ENCODE results near the gene COMP.
"Not testable (repeated sequence)": the region's sequence is repeated elsewhere in the genome, so short reads cannot be mapped to it uniquely, and the experiment has no call there.

The COMP gene

DNA sequence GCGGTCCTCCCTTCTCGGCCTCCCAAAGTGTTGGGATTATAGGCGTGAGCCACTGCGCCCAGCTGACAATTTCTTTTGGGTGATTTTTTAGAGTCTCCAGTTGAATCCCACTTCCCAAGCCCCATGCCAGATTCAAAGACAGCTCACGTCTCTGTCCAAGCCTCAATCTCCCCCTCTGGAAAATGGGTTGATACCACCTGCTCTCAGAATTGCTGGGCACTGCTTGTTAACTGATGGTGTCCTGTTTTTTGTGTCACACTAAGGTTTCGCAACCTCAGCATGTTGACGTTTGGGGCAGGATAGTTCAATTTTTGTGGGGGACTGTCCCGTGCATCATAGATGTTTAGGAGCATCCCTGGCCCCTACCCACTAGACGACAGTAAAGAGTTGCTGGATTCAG is 26.5 kb upstream of the COMP start:
- no peaks in the 10 kb centered on the region for H3K27me3 ChIP-seq (ENCODE audit: control insufficient read depth, insufficient read depth, low read length)
- no peaks in the 10 kb centered on the region for H3K9me3 ChIP-seq (ENCODE audit: control insufficient read depth, low read length)
- H3K4me1 ChIP-seq (ENCODE audit: control insufficient read depth, insufficient read depth, low read length), result no peaks in the 10 kb centered on the region

GRCh38 chr19:18816645-18817044 is 25.5 kb upstream of the COMP start:
- not testable (repeated sequence) for H3K9ac ChIP-seq (ENCODE audit: low read length); H3K4me1 ChIP-seq (ENCODE audit: control insufficient read depth, insufficient read depth, low read length); H3K36me3 ChIP-seq (ENCODE audit: control insufficient read depth, insufficient read depth, low read length); H3K9me3 ChIP-seq (ENCODE audit: control insufficient read depth, low read length); H3K27me3 ChIP-seq (ENCODE audit: control insufficient read depth, insufficient read depth, low read length); H3K4me3 ChIP-seq (ENCODE audit: low read length)

More for the DNA sequence above, 26.5 kb upstream of the COMP start:
- Histone ChIP-seq H3K9ac (ENCODE audit: low read length) (no peak overlapping the region), H3K4me3 (ENCODE audit: low read length) (no peak overlapping the region), H3K36me3 (ENCODE audit: control insufficient read depth, insufficient read depth, low read length) (no peaks in the 10 kb centered on the region)

- Histone ChIP-seq H3K9ac (ENCODE audit: low read length) (no peak overlapping the region), H3K4me3 (ENCODE audit: low read length) (no peak overlapping the region), H3K9me3 (ENCODE audit: control insufficient read depth, low read length) (no peaks in the 10 kb centered on the region), H3K36me3 (ENCODE audit: control insufficient read depth, insufficient read depth, low read length) (no peaks in the 10 kb centered on the region), H3K4me1 (ENCODE audit: control insufficient read depth, insufficient read depth, low read length) (no peaks in the 10 kb centered on the region), H3K27me3 (ENCODE audit: control insufficient read depth, insufficient read depth, low read length) (no peaks in the 10 kb centered on the region)
Observed at GRCh38 chr19:18815673-18816072, 24.6 kb upstream of the COMP start.

DNA sequence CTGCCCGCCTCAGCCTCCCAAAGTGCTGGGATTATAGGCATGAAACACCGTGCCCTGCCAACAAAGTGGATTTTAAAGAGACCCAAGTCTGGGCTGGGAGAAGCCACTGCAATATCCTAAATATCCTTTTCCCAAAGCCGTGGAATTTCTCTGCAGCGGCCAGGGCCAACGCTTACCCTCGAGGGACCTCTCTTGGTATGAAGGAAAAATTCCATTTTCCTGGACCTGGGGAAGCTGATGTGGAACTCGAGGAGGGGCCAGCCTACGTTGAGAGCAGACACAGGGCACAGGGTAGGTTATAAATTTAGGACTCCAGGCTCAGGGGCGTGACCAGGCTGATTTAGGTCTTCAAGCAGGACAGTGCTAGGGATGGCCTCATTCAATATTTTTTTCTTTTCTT is 23.0 kb upstream of the COMP start:
- H3K9me3 ChIP-seq (ENCODE audit: control insufficient read depth, low read length), result no peaks in the 10 kb centered on the region

DNA sequence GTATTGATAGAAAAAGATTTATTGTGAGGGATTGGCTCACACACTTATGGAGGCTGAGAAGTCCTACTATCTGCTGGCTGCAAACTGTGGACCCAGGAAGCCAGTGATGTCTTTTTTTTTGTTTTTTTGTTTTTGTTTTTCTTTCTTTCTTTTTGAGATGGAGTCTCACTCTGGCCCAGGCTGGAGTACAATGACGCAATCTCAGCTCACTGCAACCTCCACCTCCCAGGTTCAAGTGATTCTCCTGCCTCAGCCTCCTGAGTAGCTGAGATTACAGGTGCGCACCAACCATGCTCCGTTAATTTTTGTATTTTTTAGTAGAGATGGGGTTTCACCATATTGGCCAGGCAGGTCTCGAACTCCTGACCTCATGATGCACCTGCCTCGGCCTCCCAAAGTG is 20.5 kb upstream of the COMP start:
- H3K27me3 ChIP-seq (ENCODE audit: control insufficient read depth, insufficient read depth, low read length); H3K9me3 ChIP-seq (ENCODE audit: control insufficient read depth, low read length); H3K9ac ChIP-seq (ENCODE audit: low read length); H3K4me1 ChIP-seq (ENCODE audit: control insufficient read depth, insufficient read depth, low read length); H3K36me3 ChIP-seq (ENCODE audit: control insufficient read depth, insufficient read depth, low read length); H3K4me3 ChIP-seq (ENCODE audit: low read length): not testable (repeated sequence)

More for the DNA sequence above, 23.0 kb upstream of the COMP start:
- no peaks in the 10 kb centered on the region for H3K27me3 ChIP-seq (ENCODE audit: control insufficient read depth, insufficient read depth, low read length)
- H3K9ac ChIP-seq (ENCODE audit: low read length), result no peak overlapping the region
- no peak overlapping the region for H3K4me3 ChIP-seq (ENCODE audit: low read length)
- no peaks in the 10 kb centered on the region for H3K4me1 ChIP-seq (ENCODE audit: control insufficient read depth, insufficient read depth, low read length)
- no peaks in the 10 kb centered on the region for H3K36me3 ChIP-seq (ENCODE audit: control insufficient read depth, insufficient read depth, low read length)

GRCh38 chr19:18809149-18809868 is 18.2 kb upstream of the COMP start:
- Histone ChIP-seq H3K27me3 (ENCODE audit: control insufficient read depth, insufficient read depth, low read length) (no peaks in the 10 kb centered on the region), H3K9ac (ENCODE audit: low read length) (no peak overlapping the region), H3K9me3 (ENCODE audit: control insufficient read depth, low read length) (no peaks in the 10 kb centered on the region), H3K4me3 (ENCODE audit: low read length) (no peak overlapping the region), H3K4me1 (ENCODE audit: control insufficient read depth, insufficient read depth, low read length) (no peaks in the 10 kb centered on the region), H3K36me3 (ENCODE audit: control insufficient read depth, insufficient read depth, low read length) (no peaks in the 10 kb centered on the region)

DNA sequence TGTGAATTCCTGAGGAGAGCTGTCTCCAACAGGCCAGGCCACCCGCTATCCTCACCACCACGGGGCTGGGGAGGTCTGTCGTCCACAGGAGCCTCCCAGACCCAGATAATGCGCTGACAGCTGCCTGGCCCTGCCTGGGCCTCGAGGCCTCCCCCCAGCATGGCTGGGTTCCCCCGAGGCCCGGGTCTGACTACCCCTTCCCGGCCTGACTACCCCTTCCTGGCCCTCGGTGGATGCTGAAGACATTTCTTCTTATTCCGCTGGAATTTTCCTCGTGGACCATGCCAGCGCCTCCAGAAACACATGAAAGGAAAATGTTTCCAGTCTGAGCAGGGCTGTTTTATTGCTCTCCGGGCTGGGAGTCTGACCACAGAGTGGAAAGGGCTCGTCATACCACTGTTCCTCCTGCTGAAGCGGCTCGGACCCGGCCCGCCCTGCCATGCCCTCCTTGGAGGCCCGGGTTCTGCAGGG is 16.8 kb upstream of the COMP start:
- Histone ChIP-seq H3K4me1 (ENCODE audit: control insufficient read depth, insufficient read depth, low read length) (no peaks in the 10 kb centered on the region), H3K9me3 (ENCODE audit: control insufficient read depth, low read length) (no peaks in the 10 kb centered on the region), H3K9ac (ENCODE audit: low read length) (no peak overlapping the region), H3K4me3 (ENCODE audit: low read length) (no peak overlapping the region), H3K27me3 (ENCODE audit: control insufficient read depth, insufficient read depth, low read length) (peaks cover 4% of the 10 kb centered on the region), H3K36me3 (ENCODE audit: control insufficient read depth, insufficient read depth, low read length) (no peaks in the 10 kb centered on the region)

DNA sequence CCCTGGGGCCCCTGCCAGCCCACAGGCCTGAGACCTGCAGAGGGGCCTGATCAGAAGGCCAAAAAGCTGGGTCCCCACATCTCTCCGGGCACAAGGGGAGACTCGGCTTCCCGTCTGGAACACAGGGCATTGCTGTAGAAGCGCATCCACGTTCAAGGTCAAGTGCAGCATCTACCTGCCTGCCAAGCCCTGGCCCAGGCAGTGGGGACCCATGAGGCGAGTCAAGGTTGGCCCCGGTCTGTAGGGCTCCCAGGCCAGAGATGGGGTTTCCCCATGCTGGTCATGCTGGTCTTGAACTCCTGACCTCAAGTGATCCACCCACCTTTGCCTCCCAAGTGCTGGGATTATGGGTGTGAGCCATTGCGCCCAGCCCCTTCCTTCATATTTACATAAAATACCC is 13.5 kb upstream of the COMP start:
- Histone ChIP-seq H3K9ac (ENCODE audit: low read length) (no peak overlapping the region), H3K36me3 (ENCODE audit: control insufficient read depth, insufficient read depth, low read length) (no peaks in the 10 kb centered on the region), H3K4me3 (ENCODE audit: low read length) (no peak overlapping the region), H3K9me3 (ENCODE audit: control insufficient read depth, low read length) (no peaks in the 10 kb centered on the region), H3K27me3 (ENCODE audit: control insufficient read depth, insufficient read depth, low read length) (peaks cover 4% of the 10 kb centered on the region), H3K4me1 (ENCODE audit: control insufficient read depth, insufficient read depth, low read length) (no peaks in the 10 kb centered on the region)

DNA sequence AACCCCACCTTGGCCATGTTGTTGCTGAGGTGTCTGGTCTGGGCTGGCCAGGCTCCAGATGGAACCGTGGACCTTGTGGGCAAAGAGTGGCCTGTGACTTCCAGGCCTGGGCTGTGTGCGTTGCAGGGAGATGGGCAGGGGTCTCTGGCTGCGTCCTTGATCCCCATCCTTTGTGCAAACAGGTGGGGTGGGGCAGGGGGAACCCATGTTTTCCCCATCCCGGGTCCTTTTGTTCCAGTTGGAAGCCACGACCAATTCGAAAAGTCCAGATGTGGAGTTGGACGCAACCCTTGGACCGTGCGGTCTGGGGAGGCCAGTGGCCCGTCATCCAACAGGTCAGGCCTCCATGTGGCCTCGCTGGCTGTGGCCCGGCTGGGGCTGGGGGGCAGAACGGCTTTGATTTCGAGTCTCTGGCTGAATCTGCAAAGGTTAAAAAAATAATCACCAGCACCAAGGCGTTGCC is 13.1 kb upstream of the COMP start:
- Histone ChIP-seq H3K4me3 (ENCODE audit: low read length) (no peak overlapping the region), H3K27me3 (ENCODE audit: control insufficient read depth, insufficient read depth, low read length) (peaks cover 4% of the 10 kb centered on the region), H3K4me1 (ENCODE audit: control insufficient read depth, insufficient read depth, low read length) (peaks cover 4% of the 10 kb centered on the region), H3K36me3 (ENCODE audit: control insufficient read depth, insufficient read depth, low read length) (no peaks in the 10 kb centered on the region), H3K9me3 (ENCODE audit: control insufficient read depth, low read length) (no peaks in the 10 kb centered on the region), H3K9ac (ENCODE audit: low read length) (no peak overlapping the region)

- peaks cover 4% of the 10 kb centered on the region for H3K27me3 ChIP-seq (ENCODE audit: control insufficient read depth, insufficient read depth, low read length)
Observed at GRCh38 chr19:18803550-18804138, 12.5 kb upstream of the COMP start.

GRCh38 chr19:18802354-18802753 is 11.2 kb upstream of the COMP start:
- Histone ChIP-seq H3K27me3 (ENCODE audit: control insufficient read depth, insufficient read depth, low read length) (peaks cover 4% of the 10 kb centered on the region), H3K36me3 (ENCODE audit: control insufficient read depth, insufficient read depth, low read length) (no peaks in the 10 kb centered on the region), H3K9me3 (ENCODE audit: control insufficient read depth, low read length) (no peaks in the 10 kb centered on the region), H3K9ac (ENCODE audit: low read length) (no peak overlapping the region), H3K4me3 (ENCODE audit: low read length) (no peak overlapping the region), H3K4me1 (ENCODE audit: control insufficient read depth, insufficient read depth, low read length) (peaks cover 17% of the 10 kb centered on the region)

More at GRCh38 chr19:18803550-18804138, 12.5 kb upstream of the COMP start:
- Histone ChIP-seq H3K4me3 (ENCODE audit: low read length) (no peak overlapping the region), H3K36me3 (ENCODE audit: control insufficient read depth, insufficient read depth, low read length) (no peaks in the 10 kb centered on the region), H3K4me1 (ENCODE audit: control insufficient read depth, insufficient read depth, low read length) (peaks cover 9% of the 10 kb centered on the region), H3K9me3 (ENCODE audit: control insufficient read depth, low read length) (no peaks in the 10 kb centered on the region), H3K9ac (ENCODE audit: low read length) (no peak overlapping the region)

DNA sequence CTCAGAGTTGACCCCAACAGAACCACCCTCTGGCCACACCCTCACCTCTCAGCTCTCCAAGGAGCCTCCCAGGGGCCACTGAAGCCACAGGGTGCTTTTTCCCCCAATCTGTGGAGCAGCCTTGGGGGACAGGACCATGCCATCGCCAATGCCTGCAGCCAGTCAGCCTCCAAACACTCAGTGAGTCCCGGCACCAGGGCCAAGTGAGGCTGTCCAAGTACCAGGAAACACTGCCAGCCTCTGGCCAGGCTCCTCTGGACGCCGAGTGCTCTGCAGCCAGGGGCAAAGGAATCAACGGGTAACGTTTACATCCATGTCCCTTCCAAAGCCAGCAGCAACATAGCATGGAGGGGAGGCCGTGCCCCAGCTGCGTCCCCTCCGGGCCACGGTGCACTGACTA is 9.5 kb upstream of the COMP start:
- Histone ChIP-seq H3K36me3 (ENCODE audit: control insufficient read depth, insufficient read depth, low read length) (no peaks in the 10 kb centered on the region), H3K27me3 (ENCODE audit: control insufficient read depth, insufficient read depth, low read length) (peaks cover 11% of the 10 kb centered on the region), H3K4me3 (ENCODE audit: low read length) (no peak overlapping the region), H3K9ac (ENCODE audit: low read length) (no peak overlapping the region), H3K9me3 (ENCODE audit: control insufficient read depth, low read length) (no peaks in the 10 kb centered on the region), H3K4me1 (ENCODE audit: control insufficient read depth, insufficient read depth, low read length) (peaks cover 20% of the 10 kb centered on the region)

Data from mucosa of stomach (tissue), 1 donor.